ENCODE measurements around the gene SYCP2. TPM values are rescaled to one million over a fixed set of nuclear protein-coding genes. Genes with fewer than 3 reads are reported as not detected.

Gene SYCP2
- total and polyA plus RNA-seq, 2 of the 8 experiments (the other 6 are each of a cell fraction or from before 2014, with no cell fraction given): 0.02 to 0.50 TPM

- no peaks in the 10 kb centered on the region for H3K79me1 ChIP-seq (ENCODE audit: low read depth, low read length)
- peak in 1 of 2 experiments; percentile 30 for DNase-seq (ENCODE audit: low read depth in 1 of 2, low spot score in 2 of 2)
- TF ChIP-seq SIN3A (conservative IDR thresholded peaks at IDR 0.05 in 1 of 2, IDR thresholded peaks at IDR 0.05 in 1 of 2; ENCODE audit: low read depth in 1 of 2, low read length in 2 of 2) (no peak), TCF12 (IDR thresholded peaks at IDR 0.05; ENCODE audit: low read depth, low read length) (no peak), EZH2 (IDR thresholded peaks at IDR 0.05; ENCODE audit: low read depth, low read length, severe bottlenecking) (no peak), BRCA1 (IDR thresholded peaks at IDR 0.05; ENCODE audit: low read depth, low read length) (no peak)
These were observed 109.8 kb downstream of the SYCP2 start for GRCh38 chr20:59823491-59824259.

More at GRCh38 chr20:59823491-59824259, 109.8 kb downstream of the SYCP2 start:
- Histone ChIP-seq H3K23ac (ENCODE audit: insufficient read length) (no peak overlapping the region), H2AK5ac (ENCODE audit: low read depth, low read length) (no peak overlapping the region), H2BK12ac (ENCODE audit: low read depth, low read length) (no peak overlapping the region), H4K91ac (replicated peaks; ENCODE audit: insufficient read length, low read length) (no peak overlapping the region), H3K14ac (ENCODE audit: insufficient read length) (no peak overlapping the region), H3K18ac (ENCODE audit: extremely low read depth, low read length) (no peak overlapping the region), H3K23me2 (ENCODE audit: low read depth, low read length) (no peaks in the 10 kb centered on the region), H3K79me2 (ENCODE audit: control insufficient read depth in 1 of 2, insufficient read depth in 2 of 2, low read length in 2 of 2) (no peaks in the 10 kb centered on the region), H3K36me3 (ENCODE audit: control insufficient read depth in 2 of 4, insufficient read depth in 4 of 4, low read length in 3 of 4) (no peaks in the 10 kb centered on the region; a peak in 1 of 8 replicates), H2BK20ac (ENCODE audit: low read length) (no peak overlapping the region), H4K8ac (ENCODE audit: extremely low read depth, insufficient read depth, low read length) (no peak overlapping the region), H3K9me3 (ENCODE audit: insufficient read depth in 2 of 2, low read depth in 1 of 2, low read length in 1 of 2) (peaks cover 87 to 98% of the 10 kb centered on the region in 2 experiments), H3K27me3 (replicated peaks in 1 of 4; ENCODE audit: control insufficient read depth in 3 of 4, extremely low read depth in 1 of 4, insufficient read depth in 3 of 4, low read length in 3 of 4) (no peaks in the 10 kb centered on the region; a peak in 1 of 7 replicates), H3K27ac (ENCODE audit: low read depth, low read length) (no peak overlapping the region), H2BK15ac (ENCODE audit: low read length) (no peak overlapping the region), H4K20me1 (replicated peaks in 1 of 2; ENCODE audit: control insufficient read depth in 1 of 2, insufficient read depth in 2 of 2, low read length in 2 of 2) (peaks cover 0 to 1% of the 10 kb centered on the region in 2 experiments), H3K4me1 (replicated peaks in 1 of 4; ENCODE audit: control insufficient read depth in 3 of 4, insufficient read depth in 4 of 4, low read length in 3 of 4) (peaks cover 0 to 7% (median 0%) of the 10 kb centered on the region in 4 experiments; a peak in 1 of 7 replicates), H3K4me2 (ENCODE audit: insufficient read depth in 1 of 2, low read depth in 2 of 2, low read length in 2 of 2) (no peak overlapping the region), H2BK120ac (replicated peaks; ENCODE audit: low read depth, low read length) (no peak overlapping the region), H3K56ac (replicated peaks; ENCODE audit: insufficient read length, low read depth, low read length) (no peak overlapping the region), H2AFZ (ENCODE audit: low read length) (no peak overlapping the region), H3K9ac (replicated peaks in 1 of 4; ENCODE audit: extremely low read depth in 1 of 4, low read depth in 3 of 4, low read length in 3 of 4) (no peak overlapping the region), H3K4ac (replicated peaks; ENCODE audit: insufficient read length, low read depth, low read length) (no peak overlapping the region), H4K5ac (ENCODE audit: insufficient read length, low read depth, low read length) (no peak overlapping the region), H3K4me3 (ENCODE audit: extremely low read depth in 1 of 4, insufficient read depth in 2 of 4, low read depth in 3 of 4, low read length in 4 of 4) (no peak overlapping the region), H2BK5ac (ENCODE audit: low read depth, low read length) (no peak overlapping the region)
- ChIA-PET CTCF (ENCODE audit: partially characterized antibody) (interaction anchor here (1.1 to 1.2 kb wide), 2 partner anchors 26 to 252 kb away, joined by 3 read pairs; no protein-coding TSS in a partner anchor), POLR2A (ENCODE audit: partially characterized antibody) (no interaction called here)
- 81% methylated on average over 8 of the region's 8 CpGs; no CpG with 5 or more reads in 1 of the 2 experiments for WGBS, 2 experiments (ENCODE audit: extremely low coverage in 1 of 2, insufficient coverage in 1 of 2, insufficient read length in 1 of 2, insufficient replicate concordance in 2 of 2, low coverage in 1 of 2, low lambda C conversion rate in 2 of 2, missing lambda C conversion rate in 1 of 2)
- FAIRE-seq: no peak

All from H1 (cell line).